ENCODE results near the gene TNK2.

GRCh38 chr3:195903950-195904290 lies 4.4 kb downstream of the TNK2 start:
- TF ChIP-seq, protein P1, sequence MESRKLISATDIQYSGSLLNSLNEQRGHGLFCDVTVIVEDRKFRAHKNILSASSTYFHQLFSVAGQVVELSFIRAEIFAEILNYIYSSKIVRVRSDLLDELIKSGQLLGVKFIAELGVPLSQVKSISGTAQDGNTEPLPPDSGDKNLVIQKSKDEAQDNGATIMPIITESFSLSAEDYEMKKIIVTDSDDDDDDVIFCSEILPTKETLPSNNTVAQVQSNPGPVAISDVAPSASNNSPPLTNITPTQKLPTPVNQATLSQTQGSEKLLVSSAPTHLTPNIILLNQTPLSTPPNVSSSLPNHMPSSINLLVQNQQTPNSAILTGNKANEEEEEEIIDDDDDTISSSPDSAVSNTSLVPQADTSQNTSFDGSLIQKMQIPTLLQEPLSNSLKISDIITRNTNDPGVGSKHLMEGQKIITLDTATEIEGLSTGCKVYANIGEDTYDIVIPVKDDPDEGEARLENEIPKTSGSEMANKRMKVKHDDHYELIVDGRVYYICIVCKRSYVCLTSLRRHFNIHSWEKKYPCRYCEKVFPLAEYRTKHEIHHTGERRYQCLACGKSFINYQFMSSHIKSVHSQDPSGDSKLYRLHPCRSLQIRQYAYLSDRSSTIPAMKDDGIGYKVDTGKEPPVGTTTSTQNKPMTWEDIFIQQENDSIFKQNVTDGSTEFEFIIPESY (IDR thresholded peaks at IDR 0.05; ENCODE audit: extremely low read depth, insufficient replicate concordance, low read length), result no peak
- TF ChIP-seq CTCF (IDR thresholded peaks at IDR 0.05 in 2 of 3, conservative IDR thresholded peaks at IDR 0.05 in 1 of 3; ENCODE audit: borderline replicate concordance in 1 of 3, insufficient read depth in 1 of 3, low read depth in 2 of 3, low read length in 2 of 3) (no peak), POLR2A (IDR thresholded peaks at IDR 0.05; ENCODE audit: borderline replicate concordance, extremely low read depth, insufficient read depth, insufficient read length) (no peak), EZH2 (IDR thresholded peaks at IDR 0.05) (no peak), SP1 (IDR thresholded peaks at IDR 0.05; ENCODE audit: low read depth) (no peak), RAD21 (IDR thresholded peaks at IDR 0.05; ENCODE audit: low read depth) (no peak), ZNF274 (IDR thresholded peaks at IDR 0.05; ENCODE audit: low read depth, low read length) (no peak)
- TF ChIP-seq, protein P2, sequence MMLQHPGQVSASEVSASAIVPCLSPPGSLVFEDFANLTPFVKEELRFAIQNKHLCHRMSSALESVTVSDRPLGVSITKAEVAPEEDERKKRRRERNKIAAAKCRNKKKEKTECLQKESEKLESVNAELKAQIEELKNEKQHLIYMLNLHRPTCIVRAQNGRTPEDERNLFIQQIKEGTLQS (IDR thresholded peaks at IDR 0.05), result no peak

Measured in HCT116 (cell line).